Thoracic aorta (tissue), 2 donors: ENCODE data around the gene HS1BP3. TPM values are rescaled to one million over a fixed set of nuclear protein-coding genes. Genes with fewer than 3 reads are reported as not detected.

ENCODE experiments used
- ATAC-seq: fragments of 150-250 bp; one replicate; pipeline ENCODE4 v1.8.0; 2017; ENCODE audit warnings: low read depth; ENCODE audit not compliant: insufficient number of reproducible peaks, low FRiP score
- DNase-seq: peaks from one replicate; pipeline ENCODE4 v3.0.0-alpha.2; 2020; ENCODE audit warnings: low spot score
- H3K27ac ChIP-seq, 2 donors: fragments of 200-600 bp; sonication (generic); 1 replicate in 1 of 2; 2 replicates in 1 of 2; pipeline ENCODE4 v1.5.1; 2016; ENCODE audit warnings: mild to moderate bottlenecking in 2 of 2, moderate library complexity in 2 of 2
- H3K27me3 ChIP-seq: fragments of 200-600 bp; sonication (generic); replicated peaks from 2 replicates; pipeline ENCODE4 v1.6.0; 2016; ENCODE audit warnings: mild to moderate bottlenecking; ENCODE audit not compliant: insufficient read depth
- H3K36me3 ChIP-seq: fragments of 200-600 bp; sonication (generic); one replicate; pipeline ENCODE4 v1.5.1; 2016
- H3K4me1 ChIP-seq, 2 donors: fragments of 200-600 bp; sonication (generic); 1 replicate in 1 of 2; 2 replicates in 1 of 2; pipeline versions ENCODE4 v1.5.1 to v1.6.0; 2016; ENCODE audit warnings: low read depth in 2 of 2, mild to moderate bottlenecking in 1 of 2; ENCODE audit not compliant: control insufficient read depth in 1 of 2
- H3K4me3 ChIP-seq: fragments of 200-600 bp; sonication (generic); 2 replicates; pipeline ENCODE4 v1.5.1; 2016; ENCODE audit warnings: mild to moderate bottlenecking
- H3K9me3 ChIP-seq: fragments of 200-600 bp; sonication (generic); 2 replicates; pipeline ENCODE4 v1.5.1; 2016
- CTCF ChIP-seq: fragments of 200-600 bp; sonication (generic); IDR thresholded peaks from one replicate; pipeline ENCODE4 v1.5.1; 2019; ENCODE audit warnings: antibody characterized with exemption
- total RNA-seq, 2 donors: library from RNA; depleted of rRNA; stranded (reverse); fragments of >200 nt; gene quantifications; one replicate each; pipeline versions ENCODE4 v1.1.0 to v1.2.3, GENCODE V29; 2016

The HS1BP3 gene
- total RNA-seq, 2 donors from 2014 or later = 40.7 to 65.8 TPM

GRCh38 chr2:20618886-20619521 is 31.9 kb downstream of the HS1BP3 start:
- H3K36me3 ChIP-seq = peaks cover 32% of the 10 kb centered on the region
- TF ChIP-seq CTCF = no peak
- no peak for ATAC-seq
- H3K4me1 ChIP-seq = peaks cover 37 to 73% of the 10 kb centered on the region in 2 donors
- H3K27ac ChIP-seq = peak overlapping the region; percentile 99
- H3K27me3 ChIP-seq = no peaks in the 10 kb centered on the region
- peak overlapping the region; percentile 34 for H3K4me3 ChIP-seq
- H3K9me3 ChIP-seq = no peaks in the 10 kb centered on the region
- DNase-seq = no peak

DNA sequence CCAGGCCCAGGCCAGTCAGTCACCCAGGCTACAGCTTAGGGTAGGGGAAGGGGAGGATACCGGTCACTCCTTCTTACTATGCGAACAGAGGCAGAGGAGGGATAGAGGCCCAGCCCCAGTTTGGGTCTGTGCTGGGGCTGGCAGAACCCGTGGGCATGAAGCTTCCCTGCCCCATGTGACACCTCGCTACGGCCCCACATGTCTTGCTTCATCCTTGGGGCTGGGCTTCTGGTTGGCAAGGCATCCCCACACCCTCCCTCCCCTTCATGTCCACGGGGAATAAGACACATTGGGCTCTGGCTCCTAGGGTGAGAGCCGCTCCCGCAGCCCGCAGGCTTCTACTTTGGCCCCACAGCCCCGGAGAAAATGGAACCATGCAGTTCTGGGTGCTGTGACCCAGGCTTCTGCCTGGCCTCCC is 32.4 kb downstream of the HS1BP3 start:
- peak overlapping the region; percentile 34 for H3K4me3 ChIP-seq
- peak overlapping the region; percentile 99 for H3K27ac ChIP-seq
- peaks cover 26% of the 10 kb centered on the region for H3K36me3 ChIP-seq
- DNase-seq = no peak
- TF ChIP-seq CTCF = no peak
- H3K4me1 ChIP-seq = peaks cover 37 to 74% of the 10 kb centered on the region in 2 donors
- H3K27me3 ChIP-seq = no peaks in the 10 kb centered on the region
- peak; percentile 4 for ATAC-seq
- H3K9me3 ChIP-seq = no peaks in the 10 kb centered on the region

DNA sequence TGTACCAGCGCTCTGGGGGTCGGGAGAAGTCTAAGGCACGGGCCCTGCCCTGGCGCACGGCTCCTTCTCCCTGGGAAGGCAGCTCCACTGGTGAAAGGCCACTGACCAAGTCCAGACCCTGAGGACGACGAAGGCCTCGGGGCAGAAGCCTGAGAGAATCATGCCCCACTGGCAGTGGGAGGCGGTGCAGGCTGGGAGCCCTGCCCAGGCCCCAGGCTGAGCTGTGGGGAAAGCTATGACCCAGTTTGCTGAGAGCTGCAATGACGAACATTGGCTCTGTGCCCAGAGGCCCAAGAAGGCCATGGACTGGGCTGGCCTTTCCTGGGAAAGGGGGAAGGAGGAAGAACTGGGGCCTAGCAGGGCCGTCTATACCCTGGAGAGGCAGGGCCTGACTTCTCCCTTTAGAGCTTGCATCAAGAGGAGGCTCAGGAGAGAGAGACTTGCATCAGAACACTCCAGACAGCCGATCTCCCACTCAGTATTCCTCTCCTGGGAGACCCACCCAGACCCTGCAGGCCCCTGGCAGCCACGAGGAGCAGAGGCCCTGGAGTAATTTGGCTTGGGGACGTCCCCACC is 32.9 kb downstream of the HS1BP3 start:
- peak; percentile 98 for DNase-seq
- peaks cover 22% of the 10 kb centered on the region for H3K36me3 ChIP-seq
- no peaks in the 10 kb centered on the region for H3K9me3 ChIP-seq
- peak overlapping the region; percentile 99 for H3K27ac ChIP-seq
- H3K27me3 ChIP-seq = no peaks in the 10 kb centered on the region
- peak; percentile 84 for TF ChIP-seq CTCF
- ATAC-seq = peak; percentile 68
- peaks cover 37 to 78% of the 10 kb centered on the region in 2 donors for H3K4me1 ChIP-seq
- H3K4me3 ChIP-seq = peak overlapping the region; percentile 34

DNA sequence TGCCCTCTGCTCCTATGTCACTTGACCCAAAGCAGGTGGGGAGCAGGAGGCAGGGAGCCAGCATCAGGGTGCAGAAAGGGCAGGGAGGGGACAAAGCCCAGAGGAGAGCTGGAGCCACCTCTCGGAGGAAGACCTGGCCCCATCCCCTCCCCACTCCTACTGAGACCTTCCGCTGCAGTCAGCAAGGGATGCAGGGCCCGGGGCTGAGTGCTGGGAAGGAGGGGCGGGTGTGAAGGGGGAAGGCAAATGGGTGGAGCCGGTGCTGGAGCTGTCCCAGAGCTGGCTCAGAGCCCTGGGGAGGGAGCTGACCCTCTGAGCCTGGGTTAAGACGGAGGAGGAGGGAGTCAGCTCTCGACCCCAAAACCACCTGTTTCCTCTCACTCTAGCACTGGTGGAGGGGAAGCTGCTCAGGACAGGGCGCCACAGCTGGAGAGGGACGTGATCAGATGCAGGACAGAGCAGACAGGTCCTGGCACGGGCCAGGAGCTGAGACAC is 33.8 kb downstream of the HS1BP3 start:
- no peak for ATAC-seq
- Histone ChIP-seq H3K36me3 (peaks cover 15% of the 10 kb centered on the region), H3K4me1 (peaks cover 37 to 86% of the 10 kb centered on the region in 2 donors), H3K9me3 (no peaks in the 10 kb centered on the region), H3K4me3 (peak overlapping the region; percentile 1), H3K27me3 (no peaks in the 10 kb centered on the region), H3K27ac (peak overlapping the region; percentile 99)
- no peak for DNase-seq
- no peak for TF ChIP-seq CTCF

DNA sequence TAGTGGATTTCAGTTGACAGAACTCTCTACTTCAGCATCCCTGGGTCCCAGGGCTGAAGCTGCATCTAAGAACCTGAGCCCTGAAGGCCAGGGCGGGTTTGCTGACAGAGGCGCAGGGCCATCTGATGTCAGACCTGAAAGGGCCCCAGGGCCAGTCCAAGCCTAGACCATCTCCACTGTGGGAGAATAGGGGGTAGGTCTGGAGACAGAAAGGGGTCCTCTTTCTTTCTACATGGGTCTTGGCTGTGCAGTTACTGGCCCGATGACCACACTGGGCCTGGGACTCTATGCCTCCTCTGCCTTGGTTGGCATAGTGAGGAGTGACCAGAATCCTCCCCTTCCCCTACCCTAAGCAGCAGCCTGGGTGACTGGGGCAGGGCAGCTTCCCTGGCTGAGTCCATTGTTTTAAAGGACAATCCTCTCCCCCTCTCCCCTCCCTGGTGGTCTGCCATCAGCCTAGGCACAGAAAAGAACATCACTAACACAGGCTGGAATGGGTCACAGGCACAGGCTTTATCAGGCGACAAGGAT is 34.5 kb downstream of the HS1BP3 start:
- Histone ChIP-seq H3K4me1 (peaks cover 44 to 90% of the 10 kb centered on the region in 2 donors), H3K27ac (peak overlapping the region; percentile 99), H3K27me3 (no peaks in the 10 kb centered on the region), H3K36me3 (peaks cover 7% of the 10 kb centered on the region), H3K9me3 (no peaks in the 10 kb centered on the region), H3K4me3 (no peak overlapping the region)
- ATAC-seq (no peak), DNase-seq (no peak)
- TF ChIP-seq CTCF = no peak
